Measurements from ENCODE around the gene MPV17. TPM values are rescaled to one million over a fixed set of nuclear protein-coding genes. Genes with fewer than 3 reads are reported as not detected.

Gene MPV17
- total and polyA plus RNA-seq, 9 of the 15 experiments (the other 6 are each of a cell fraction or from before 2014, with no cell fraction given) = 54.7 to 140 (median 70.2) TPM

DNA sequence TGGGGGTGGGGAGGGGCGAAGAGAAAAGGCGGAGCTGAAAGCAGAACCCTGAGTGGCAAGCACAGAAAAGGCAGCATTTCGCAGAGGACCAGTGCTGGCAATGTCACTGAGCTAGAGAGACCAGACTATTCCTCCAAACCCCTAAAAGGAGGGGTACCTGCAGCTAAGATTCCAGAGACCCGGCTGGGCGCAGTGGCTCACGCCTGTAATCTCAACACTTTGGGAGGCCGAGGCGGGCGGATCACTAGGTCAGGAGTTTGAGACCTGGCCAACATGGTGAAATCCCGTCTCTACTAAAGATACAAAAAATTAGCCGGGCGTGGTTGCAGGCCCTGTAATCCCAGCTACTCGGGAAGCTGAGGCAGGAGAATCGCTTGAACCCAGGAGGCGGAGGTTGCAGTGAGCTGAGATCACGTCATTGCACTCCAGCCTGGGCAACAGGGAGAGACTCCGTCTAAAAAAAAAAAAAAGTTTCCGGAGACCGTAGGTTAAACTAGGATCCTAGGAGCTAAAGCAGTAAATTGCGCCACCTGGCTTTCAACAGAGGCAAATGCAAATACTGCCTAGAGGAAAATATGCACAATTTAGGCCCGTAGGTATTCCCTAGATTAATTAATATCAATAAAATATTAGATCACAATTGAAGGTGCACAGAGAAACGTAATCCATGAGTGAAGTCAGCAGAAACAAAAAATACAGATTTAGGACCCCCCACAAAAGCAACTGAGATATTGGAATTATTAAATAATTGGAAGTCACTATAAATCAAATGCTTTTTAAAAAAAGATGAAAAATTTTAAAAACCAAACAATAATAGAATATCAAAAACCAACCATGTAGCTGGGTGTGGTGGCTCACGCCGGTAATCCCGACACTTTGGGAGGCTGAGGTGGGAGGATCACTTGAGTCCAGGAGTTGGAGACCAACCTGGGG lies 19.5 kb downstream of the MPV17 start (continued):
- TF ChIP-seq, protein P1, sequence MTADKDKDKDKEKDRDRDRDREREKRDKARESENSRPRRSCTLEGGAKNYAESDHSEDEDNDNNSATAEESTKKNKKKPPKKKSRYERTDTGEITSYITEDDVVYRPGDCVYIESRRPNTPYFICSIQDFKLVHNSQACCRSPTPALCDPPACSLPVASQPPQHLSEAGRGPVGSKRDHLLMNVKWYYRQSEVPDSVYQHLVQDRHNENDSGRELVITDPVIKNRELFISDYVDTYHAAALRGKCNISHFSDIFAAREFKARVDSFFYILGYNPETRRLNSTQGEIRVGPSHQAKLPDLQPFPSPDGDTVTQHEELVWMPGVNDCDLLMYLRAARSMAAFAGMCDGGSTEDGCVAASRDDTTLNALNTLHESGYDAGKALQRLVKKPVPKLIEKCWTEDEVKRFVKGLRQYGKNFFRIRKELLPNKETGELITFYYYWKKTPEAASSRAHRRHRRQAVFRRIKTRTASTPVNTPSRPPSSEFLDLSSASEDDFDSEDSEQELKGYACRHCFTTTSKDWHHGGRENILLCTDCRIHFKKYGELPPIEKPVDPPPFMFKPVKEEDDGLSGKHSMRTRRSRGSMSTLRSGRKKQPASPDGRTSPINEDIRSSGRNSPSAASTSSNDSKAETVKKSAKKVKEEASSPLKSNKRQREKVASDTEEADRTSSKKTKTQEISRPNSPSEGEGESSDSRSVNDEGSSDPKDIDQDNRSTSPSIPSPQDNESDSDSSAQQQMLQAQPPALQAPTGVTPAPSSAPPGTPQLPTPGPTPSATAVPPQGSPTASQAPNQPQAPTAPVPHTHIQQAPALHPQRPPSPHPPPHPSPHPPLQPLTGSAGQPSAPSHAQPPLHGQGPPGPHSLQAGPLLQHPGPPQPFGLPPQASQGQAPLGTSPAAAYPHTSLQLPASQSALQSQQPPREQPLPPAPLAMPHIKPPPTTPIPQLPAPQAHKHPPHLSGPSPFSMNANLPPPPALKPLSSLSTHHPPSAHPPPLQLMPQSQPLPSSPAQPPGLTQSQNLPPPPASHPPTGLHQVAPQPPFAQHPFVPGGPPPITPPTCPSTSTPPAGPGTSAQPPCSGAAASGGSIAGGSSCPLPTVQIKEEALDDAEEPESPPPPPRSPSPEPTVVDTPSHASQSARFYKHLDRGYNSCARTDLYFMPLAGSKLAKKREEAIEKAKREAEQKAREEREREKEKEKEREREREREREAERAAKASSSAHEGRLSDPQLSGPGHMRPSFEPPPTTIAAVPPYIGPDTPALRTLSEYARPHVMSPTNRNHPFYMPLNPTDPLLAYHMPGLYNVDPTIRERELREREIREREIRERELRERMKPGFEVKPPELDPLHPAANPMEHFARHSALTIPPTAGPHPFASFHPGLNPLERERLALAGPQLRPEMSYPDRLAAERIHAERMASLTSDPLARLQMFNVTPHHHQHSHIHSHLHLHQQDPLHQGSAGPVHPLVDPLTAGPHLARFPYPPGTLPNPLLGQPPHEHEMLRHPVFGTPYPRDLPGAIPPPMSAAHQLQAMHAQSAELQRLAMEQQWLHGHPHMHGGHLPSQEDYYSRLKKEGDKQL (CRISPR knock-in tag; IDR thresholded peaks at IDR 0.05; ENCODE audit: borderline replicate concordance) = no peak
- TF ChIP-seq ZBTB1 (CRISPR knock-in tag; IDR thresholded peaks at IDR 0.05; ENCODE audit: borderline replicate concordance, low read depth) = no peak
- TF ChIP-seq, protein P2, sequence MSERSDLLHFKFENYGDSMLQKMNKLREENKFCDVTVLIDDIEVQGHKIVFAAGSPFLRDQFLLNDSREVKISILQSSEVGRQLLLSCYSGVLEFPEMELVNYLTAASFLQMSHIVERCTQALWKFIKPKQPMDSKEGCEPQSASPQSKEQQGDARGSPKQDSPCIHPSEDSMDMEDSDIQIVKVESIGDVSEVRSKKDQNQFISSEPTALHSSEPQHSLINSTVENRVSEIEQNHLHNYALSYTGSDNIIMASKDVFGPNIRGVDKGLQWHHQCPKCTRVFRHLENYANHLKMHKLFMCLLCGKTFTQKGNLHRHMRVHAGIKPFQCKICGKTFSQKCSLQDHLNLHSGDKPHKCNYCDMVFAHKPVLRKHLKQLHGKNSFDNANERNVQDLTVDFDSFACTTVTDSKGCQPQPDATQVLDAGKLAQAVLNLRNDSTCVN (CRISPR knock-in tag; IDR thresholded peaks at IDR 0.05) = no peak
- TF ChIP-seq TOE1 (IDR thresholded peaks at IDR 0.05; ENCODE audit: borderline replicate concordance) = no peak
- TF ChIP-seq TOE1 (CRISPR knock-in tag; IDR thresholded peaks at IDR 0.05; ENCODE audit: borderline replicate concordance, low read depth) = no peak
- TF ChIP-seq, protein P3, sequence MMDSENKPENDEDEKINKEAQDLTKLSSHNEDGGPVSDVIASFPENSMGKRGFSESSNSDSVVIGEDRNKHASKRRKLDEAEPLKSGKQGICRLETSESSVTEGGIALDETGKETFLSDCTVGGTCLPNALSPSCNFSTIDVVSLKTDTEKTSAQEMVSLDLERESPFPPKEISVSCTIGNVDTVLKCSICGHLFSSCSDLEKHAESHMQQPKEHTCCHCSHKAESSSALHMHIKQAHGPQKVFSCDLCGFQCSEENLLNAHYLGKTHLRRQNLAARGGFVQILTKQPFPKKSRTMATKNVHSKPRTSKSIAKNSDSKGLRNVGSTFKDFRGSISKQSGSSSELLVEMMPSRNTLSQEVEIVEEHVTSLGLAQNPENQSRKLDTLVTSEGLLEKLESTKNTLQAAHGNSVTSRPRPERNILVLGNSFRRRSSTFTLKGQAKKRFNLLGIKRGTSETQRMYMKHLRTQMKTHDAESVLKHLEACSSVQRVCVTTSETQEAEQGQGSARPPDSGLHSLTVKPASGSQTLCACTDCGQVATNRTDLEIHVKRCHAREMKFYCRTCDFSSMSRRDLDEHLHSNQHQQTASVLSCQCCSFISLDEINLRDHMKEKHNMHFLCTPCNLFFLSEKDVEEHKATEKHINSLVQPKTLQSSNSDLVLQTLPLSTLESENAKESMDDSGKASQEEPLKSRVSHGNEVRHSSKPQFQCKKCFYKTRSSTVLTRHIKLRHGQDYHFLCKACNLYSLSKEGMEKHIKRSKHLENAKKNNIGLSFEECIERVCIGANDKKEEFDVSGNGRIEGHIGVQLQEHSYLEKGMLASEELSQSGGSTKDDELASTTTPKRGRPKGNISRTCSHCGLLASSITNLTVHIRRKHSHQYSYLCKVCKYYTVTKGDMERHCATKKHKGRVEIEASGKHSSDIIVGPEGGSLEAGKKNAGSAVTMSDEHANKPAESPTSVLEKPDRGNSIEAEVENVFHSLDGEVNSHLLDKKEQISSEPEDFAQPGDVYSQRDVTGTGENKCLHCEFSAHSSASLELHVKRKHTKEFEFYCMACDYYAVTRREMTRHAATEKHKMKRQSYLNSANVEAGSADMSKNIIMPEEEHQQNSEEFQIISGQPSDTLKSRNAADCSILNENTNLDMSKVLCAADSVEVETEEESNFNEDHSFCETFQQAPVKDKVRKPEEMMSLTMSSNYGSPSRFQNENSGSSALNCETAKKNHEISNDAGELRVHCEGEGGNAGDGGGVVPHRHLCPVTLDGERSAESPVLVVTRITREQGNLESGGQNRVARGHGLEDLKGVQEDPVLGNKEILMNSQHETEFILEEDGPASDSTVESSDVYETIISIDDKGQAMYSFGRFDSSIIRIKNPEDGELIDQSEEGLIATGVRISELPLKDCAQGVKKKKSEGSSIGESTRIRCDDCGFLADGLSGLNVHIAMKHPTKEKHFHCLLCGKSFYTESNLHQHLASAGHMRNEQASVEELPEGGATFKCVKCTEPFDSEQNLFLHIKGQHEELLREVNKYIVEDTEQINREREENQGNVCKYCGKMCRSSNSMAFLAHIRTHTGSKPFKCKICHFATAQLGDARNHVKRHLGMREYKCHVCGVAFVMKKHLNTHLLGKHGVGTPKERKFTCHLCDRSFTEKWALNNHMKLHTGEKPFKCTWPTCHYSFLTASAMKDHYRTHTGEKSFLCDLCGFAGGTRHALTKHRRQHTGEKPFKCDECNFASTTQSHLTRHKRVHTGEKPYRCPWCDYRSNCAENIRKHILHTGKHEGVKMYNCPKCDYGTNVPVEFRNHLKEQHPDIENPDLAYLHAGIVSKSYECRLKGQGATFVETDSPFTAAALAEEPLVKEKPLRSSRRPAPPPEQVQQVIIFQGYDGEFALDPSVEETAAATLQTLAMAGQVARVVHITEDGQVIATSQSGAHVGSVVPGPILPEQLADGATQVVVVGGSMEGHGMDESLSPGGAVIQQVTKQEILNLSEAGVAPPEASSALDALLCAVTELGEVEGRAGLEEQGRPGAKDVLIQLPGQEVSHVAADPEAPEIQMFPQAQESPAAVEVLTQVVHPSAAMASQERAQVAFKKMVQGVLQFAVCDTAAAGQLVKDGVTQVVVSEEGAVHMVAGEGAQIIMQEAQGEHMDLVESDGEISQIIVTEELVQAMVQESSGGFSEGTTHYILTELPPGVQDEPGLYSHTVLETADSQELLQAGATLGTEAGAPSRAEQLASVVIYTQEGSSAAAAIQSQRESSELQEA (IDR thresholded peaks at IDR 0.05; ENCODE audit: low read depth) = no peak; the same call in 1 of the 2 replicates
- TF ChIP-seq, protein P4, sequence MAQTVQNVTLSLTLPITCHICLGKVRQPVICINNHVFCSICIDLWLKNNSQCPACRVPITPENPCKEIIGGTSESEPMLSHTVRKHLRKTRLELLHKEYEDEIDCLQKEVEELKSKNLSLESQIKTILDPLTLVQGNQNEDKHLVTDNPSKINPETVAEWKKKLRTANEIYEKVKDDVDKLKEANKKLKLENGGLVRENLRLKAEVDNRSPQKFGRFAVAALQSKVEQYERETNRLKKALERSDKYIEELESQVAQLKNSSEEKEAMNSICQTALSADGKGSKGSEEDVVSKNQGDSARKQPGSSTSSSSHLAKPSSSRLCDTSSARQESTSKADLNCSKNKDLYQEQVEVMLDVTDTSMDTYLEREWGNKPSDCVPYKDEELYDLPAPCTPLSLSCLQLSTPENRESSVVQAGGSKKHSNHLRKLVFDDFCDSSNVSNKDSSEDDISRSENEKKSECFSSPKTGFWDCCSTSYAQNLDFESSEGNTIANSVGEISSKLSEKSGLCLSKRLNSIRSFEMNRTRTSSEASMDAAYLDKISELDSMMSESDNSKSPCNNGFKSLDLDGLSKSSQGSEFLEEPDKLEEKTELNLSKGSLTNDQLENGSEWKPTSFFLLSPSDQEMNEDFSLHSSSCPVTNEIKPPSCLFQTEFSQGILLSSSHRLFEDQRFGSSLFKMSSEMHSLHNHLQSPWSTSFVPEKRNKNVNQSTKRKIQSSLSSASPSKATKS (CRISPR knock-in tag; IDR thresholded peaks at IDR 0.05) = no peak
- no peak for TF ChIP-seq ZKSCAN1 (IDR thresholded peaks at IDR 0.05; ENCODE audit: low read depth, low read length)

Data from K562 (cell line).